GM21723 (cell line): ENCODE measurements around the gene CBR3.

Experiments used
- ATAC-seq: cut with Tn5 transposase; IDR thresholded peaks from one replicate; pipeline ENCODE4 v1.9.1; 2021; ENCODE audit warnings: mild to moderate bottlenecking, moderate library complexity; ENCODE audit not compliant: unreplicated experiment

Gene CBR3

GRCh38 chr21:36179145-36179544 is 44.3 kb downstream of the CBR3 start:
- ATAC-seq = no peak

GRCh38 chr21:36180963-36181362 is 46.1 kb downstream of the CBR3 start:
- ATAC-seq = no peak

- ATAC-seq = no peak
These were observed 48.4 kb downstream of the CBR3 start for GRCh38 chr21:36183144-36183795.

GRCh38 chr21:36184545-36184944 is 49.7 kb downstream of the CBR3 start:
- no peak for ATAC-seq

DNA sequence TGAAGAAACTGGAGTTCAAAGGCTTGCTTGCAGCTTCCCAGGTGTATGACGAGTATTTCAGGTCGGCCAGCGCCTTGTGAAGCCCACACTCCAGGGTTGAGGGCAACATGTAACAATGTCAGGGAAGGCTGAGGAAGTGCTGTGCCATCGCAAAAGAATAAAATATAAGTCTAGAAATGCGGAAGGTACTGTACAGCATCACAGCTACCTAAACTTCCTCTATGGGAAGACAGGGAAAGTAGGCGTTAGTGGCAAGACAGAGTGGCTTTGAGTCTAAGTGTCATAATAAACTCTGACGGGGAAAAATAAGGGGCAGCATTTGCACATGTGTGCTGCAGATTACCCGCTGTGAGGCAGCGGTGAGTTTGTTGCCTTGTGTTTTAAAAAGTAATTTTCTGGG is 50.6 kb downstream of the CBR3 start:
- no peak for ATAC-seq

DNA sequence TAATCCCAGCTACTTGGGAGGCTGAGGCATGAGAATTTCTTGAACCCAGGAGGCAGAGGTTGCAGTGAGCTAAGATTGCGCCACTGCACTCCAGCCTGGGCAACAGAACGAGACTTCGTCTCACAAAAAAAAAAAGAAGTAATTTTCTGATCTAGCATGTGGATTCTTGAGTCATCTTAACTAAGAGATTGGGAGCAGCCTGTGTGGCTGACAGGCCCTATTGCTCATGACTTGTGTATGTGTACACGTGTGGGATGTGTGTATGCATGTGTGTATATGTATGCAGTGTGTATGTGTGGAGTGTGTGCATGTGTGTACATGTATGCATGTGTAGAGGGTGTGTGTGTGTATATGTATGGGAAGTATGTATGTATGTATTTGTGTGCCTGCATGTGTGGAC is 51.2 kb downstream of the CBR3 start:
- ATAC-seq = no peak

- no peak for ATAC-seq
These were observed 51.9 kb downstream of the CBR3 start for GRCh38 chr21:36186506-36187399.

GRCh38 chr21:36188081-36188681 is 53.3 kb downstream of the CBR3 start:
- no peak for ATAC-seq

GRCh38 chr21:36188937-36189336 is 54.1 kb downstream of the CBR3 start:
- no peak for ATAC-seq

- ATAC-seq = no peak
These were observed 55.9 kb downstream of the CBR3 start for GRCh38 chr21:36190736-36191135.

DNA sequence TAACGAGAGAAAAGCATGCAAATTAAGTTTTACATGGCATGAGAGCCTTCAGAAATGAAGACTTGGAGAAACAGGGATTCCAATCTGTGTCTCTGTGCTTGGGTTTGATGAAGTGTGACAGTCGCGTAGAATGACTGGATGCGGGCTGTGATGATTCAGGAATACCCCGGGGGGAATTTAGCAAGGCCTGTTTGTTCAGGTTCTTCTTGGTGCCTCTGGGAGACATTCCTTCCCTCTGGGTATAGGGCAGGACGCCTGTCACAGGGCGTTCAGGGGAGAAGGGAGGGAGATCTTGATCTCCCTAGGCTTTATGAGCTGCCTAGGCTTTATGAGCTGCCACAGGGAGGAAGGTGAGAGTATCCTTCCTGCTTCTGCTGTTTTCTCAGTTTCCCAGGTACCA is 58.3 kb downstream of the CBR3 start:
- ATAC-seq = no peak

DNA sequence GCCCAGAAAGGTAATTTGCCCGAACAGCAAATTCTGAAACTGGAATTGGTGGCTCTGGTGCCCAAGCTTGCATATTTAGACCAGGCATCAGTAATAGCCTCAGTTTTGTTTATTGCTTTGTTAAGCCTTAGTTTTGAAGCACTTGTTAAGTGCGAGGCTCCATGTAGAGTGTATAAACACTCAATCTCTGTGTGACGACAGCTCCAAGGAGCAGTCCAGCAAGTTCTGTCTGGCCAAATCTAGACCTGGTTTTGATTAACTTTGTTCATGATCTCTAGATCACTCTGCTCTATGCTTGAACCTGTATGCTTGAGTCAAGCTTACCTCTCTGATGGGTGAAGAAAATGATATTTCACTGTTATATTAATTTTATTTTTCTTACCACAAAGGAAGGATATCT is 59.1 kb downstream of the CBR3 start:
- no peak for ATAC-seq

GRCh38 chr21:36195613-36196012 is 60.7 kb downstream of the CBR3 start:
- no peak for ATAC-seq
